Measurements from ENCODE around the gene BUD23.

The BUD23 gene

GRCh38 chr7:73736885-73737284, 53.5 kb downstream of the BUD23 start:
- no peak for DNase-seq
- in situ Hi-C loops (cut with MboI; ENCODE audit: low pct_unique_long_range_greater_than_20kb, low sequenced_read_pairs): loop anchor here (10.0 kb wide), 1 partner anchor 112 kb away; the partner anchor contains the start of gene MLXIPL

GRCh38 chr7:73737491-73738219, 54.3 kb downstream of the BUD23 start:
- in situ Hi-C loops (cut with MboI; ENCODE audit: low pct_unique_long_range_greater_than_20kb, low sequenced_read_pairs): loop anchor here (10.0 kb wide), 1 partner anchor 113 kb away; the partner anchor contains the start of gene MLXIPL
- DNase-seq: no peak

- DNase-seq: peak; percentile 65
- in situ Hi-C loops (cut with MboI; ENCODE audit: low pct_unique_long_range_greater_than_20kb, low sequenced_read_pairs): loop anchor here (10.0 kb wide), 1 partner anchor 113 kb away; the partner anchor contains the start of gene MLXIPL
These were observed 54.8 kb downstream of the BUD23 start for GRCh38 chr7:73738220-73738611.

GRCh38 chr7:73738612-73739386, 55.4 kb downstream of the BUD23 start, which contains the start of gene ABHD11:
ABHD11 (minus strand) TSS chr7:73738802; CDS start chr7:73738770, 32 bp downstream.
- peak; percentile 94 for DNase-seq
- in situ Hi-C loops (cut with MboI; ENCODE audit: low pct_unique_long_range_greater_than_20kb, low sequenced_read_pairs): loop anchor here (10.0 kb wide), 1 partner anchor 114 kb away; the partner anchor contains the start of gene MLXIPL

GRCh38 chr7:73739387-73739767, 56.0 kb downstream of the BUD23 start:
- in situ Hi-C loops (cut with MboI; ENCODE audit: low pct_unique_long_range_greater_than_20kb, low sequenced_read_pairs): loop anchor here (10.0 kb wide), 1 partner anchor 115 kb away; the partner anchor contains the start of gene MLXIPL
- no peak for DNase-seq

GRCh38 chr7:73740212-73740611, 56.8 kb downstream of the BUD23 start:
- in situ Hi-C loops (cut with MboI; ENCODE audit: low pct_unique_long_range_greater_than_20kb, low sequenced_read_pairs): no loop called here
- DNase-seq: no peak

- no peak for DNase-seq
- in situ Hi-C loops (cut with MboI; ENCODE audit: low pct_unique_long_range_greater_than_20kb, low sequenced_read_pairs): no loop called here
These were observed 57.4 kb downstream of the BUD23 start for GRCh38 chr7:73740771-73741170.

- no peak for DNase-seq
- in situ Hi-C loops (cut with MboI; ENCODE audit: low pct_unique_long_range_greater_than_20kb, low sequenced_read_pairs): no loop called here
These were observed 58.2 kb downstream of the BUD23 start for GRCh38 chr7:73741600-73741999.

- DNase-seq: no peak
- in situ Hi-C loops (cut with MboI; ENCODE audit: low pct_unique_long_range_greater_than_20kb, low sequenced_read_pairs): no loop called here
These were observed 58.9 kb downstream of the BUD23 start for GRCh38 chr7:73742338-73742752.

- DNase-seq: no peak
- in situ Hi-C loops (cut with MboI; ENCODE audit: low pct_unique_long_range_greater_than_20kb, low sequenced_read_pairs): no loop called here
These were observed 59.6 kb downstream of the BUD23 start for GRCh38 chr7:73742753-73743641.

- no peak for DNase-seq
- in situ Hi-C loops (cut with MboI; ENCODE audit: low pct_unique_long_range_greater_than_20kb, low sequenced_read_pairs): no loop called here
These were observed 63.0 kb downstream of the BUD23 start for GRCh38 chr7:73746378-73746777.
